CD4-positive, alpha-beta T cell treated with Interleukin-4 for 4 hours (primary cell): ENCODE results near the gene UBA5.

Experiments used
- DNase-seq: peaks from one replicate; pipeline ENCODE4 v3.0.0-alpha.2; 2020

The UBA5 gene

GRCh38 chr3:132655471-132655870, 4.7 kb upstream of the UBA5 start:
- no peak for DNase-seq

- DNase-seq: no peak
Measured at GRCh38 chr3:132657869-132658747, 2.0 kb upstream of the UBA5 start.

DNA sequence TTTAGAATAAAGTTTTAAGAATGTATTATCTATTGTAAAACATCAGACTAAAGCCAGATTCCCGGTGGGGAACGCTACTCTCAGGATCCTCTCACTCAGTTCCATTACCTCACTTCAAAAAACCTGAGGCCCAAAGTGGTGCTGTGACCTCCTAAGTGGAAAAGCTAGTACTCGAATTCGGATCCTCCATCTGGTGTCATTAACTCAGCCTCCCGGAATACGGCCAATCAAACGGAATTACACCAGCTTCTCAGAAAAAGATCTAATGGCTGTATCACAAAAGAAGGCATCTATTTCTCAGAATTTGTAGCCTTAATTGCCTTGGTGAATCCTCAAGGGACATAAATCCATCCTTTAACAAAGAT, 1.1 kb upstream of the UBA5 start:
- DNase-seq: no peak

GRCh38 chr3:132659365-132660051, 621 bp upstream of the UBA5 start, which contains the start of gene ACAD11:
ACAD11 (minus strand) TSS chr3:132659809; CDS start chr3:132659751, 58 bp downstream.
- peak; percentile 37 for DNase-seq

GRCh38 chr3:132660811-132661070, 612 bp downstream of the UBA5 start:
- no peak for DNase-seq

DNA sequence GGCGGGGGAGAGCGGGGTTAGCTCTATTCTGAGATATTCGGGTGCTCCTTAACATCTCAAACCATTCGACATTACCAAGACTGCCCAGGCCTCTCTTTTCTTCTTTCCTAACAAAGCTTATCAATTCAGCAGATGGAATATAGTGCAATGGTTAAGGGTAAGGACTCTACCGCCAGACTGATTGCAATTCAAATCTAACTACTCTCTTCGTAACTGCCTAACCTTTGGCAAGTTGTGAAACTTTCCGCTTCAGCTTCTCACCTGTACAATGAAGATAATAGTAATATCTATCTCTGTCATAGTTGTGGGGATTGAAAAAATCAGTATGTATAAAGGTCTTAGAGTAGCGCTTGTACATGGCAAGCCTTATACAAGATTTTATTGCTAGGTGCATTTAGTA, 972 bp downstream of the UBA5 start:
- no peak for DNase-seq

- no peak for DNase-seq
Measured at GRCh38 chr3:132662212-132662611, 2.1 kb downstream of the UBA5 start.

GRCh38 chr3:132665230-132665745, 5.2 kb downstream of the UBA5 start:
- DNase-seq: no peak

- no peak for DNase-seq
Measured at GRCh38 chr3:132669256-132669777, 9.2 kb downstream of the UBA5 start.

GRCh38 chr3:132675408-132675807, 15.3 kb downstream of the UBA5 start:
- no peak for DNase-seq

GRCh38 chr3:132679911-132680310, 19.8 kb downstream of the UBA5 start:
- DNase-seq: no peak

DNA sequence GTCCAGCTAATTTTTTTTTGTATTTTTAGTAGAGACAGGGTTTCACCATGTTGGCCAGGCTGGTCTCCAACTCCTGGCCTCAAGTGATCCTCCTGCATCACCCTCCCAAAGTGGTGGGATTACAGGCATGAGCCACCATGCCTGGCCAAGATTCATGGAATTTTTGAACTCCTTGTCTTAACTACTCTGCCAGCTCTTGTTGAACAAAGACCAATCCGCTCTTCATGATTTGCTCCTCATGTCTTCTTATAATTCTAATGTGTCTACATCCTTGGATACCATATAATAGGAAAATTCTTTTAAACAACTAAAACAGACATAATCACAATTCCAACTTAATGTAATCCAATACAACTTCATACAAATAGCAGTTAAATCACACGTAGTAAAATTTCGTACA, 21.3 kb downstream of the UBA5 start:
- DNase-seq: no peak

DNA sequence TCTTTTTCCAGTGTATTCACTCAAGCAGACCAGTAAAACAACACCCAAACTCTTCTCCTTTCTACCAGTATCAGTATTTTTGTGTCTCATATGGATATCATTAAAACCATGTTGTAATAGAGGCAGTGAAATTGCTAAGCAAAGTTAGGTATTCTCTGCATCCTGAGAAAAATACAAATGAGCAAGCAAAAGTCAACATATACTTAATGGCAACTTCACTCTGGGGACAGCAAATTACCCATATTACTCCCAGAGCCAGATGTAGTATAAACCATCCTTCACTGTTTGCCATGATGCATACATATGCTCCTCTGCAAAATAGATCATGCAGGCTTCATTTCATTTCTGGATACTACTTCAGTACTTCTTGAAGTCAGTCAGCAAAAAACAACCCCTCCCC, 22.1 kb downstream of the UBA5 start:
- no peak for DNase-seq

GRCh38 chr3:132690040-132690439, 29.9 kb downstream of the UBA5 start:
- DNase-seq: no peak

DNA sequence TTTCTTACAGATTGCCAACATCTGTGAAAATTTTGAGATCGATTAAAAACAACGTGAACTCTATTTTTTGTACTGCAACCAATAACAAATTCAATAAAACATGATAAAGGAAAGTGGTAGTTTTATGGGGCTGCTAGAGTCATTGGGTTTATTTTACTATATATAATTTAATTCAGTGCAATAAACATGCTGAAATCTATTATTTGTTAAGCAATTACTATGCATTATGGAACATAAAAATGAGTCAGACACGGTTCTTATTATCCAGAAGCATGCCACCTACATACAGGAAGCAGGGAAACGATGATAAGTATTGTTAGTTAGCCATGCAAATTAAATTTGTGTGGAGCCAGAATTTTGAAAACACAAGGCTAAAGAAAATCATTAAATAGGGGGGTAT, 34.9 kb downstream of the UBA5 start:
- DNase-seq: no peak

DNA sequence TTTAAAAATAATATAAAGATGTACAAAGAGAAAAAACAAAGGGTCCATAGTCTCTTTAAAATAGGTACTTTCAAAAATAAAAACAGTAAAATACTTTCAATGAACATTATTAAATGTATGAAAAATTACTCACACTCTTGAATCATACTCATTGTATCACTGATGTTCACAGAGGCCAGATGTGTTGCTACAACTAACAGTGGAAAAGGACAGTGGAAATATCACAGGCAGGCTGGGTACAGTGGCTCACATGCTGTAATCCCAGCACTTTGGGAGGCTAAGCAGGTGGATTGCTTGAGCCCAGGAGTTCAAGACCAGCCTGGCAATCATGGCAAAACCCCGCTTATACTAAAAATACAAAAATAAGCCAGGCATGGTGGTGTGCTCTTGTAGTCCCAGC, 35.3 kb downstream of the UBA5 start:
- no peak for DNase-seq

- no peak for DNase-seq
Measured at GRCh38 chr3:132703733-132704132, 43.6 kb downstream of the UBA5 start.

- DNase-seq: no peak
Measured at GRCh38 chr3:132709761-132710160, 49.6 kb downstream of the UBA5 start.

DNA sequence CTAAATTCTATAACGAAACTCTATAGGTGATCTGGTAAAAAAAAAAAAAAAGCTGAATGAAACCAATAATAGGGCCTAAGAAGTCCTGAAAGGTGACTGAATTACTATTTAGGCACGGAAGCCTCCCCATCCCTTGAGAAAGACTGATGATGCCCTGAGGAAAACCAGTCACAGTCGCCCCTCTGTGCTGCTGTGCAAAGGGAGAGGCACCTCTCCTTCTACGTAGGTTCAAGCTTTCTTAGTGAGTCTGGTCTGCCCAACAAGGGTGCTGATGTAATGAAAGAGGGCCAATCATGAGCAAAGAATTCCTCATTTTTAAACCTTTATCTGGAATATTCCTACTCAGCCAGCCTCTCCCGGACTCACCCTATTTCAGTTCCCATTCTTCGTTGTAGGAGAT, 50.2 kb downstream of the UBA5 start:
- DNase-seq: no peak

DNA sequence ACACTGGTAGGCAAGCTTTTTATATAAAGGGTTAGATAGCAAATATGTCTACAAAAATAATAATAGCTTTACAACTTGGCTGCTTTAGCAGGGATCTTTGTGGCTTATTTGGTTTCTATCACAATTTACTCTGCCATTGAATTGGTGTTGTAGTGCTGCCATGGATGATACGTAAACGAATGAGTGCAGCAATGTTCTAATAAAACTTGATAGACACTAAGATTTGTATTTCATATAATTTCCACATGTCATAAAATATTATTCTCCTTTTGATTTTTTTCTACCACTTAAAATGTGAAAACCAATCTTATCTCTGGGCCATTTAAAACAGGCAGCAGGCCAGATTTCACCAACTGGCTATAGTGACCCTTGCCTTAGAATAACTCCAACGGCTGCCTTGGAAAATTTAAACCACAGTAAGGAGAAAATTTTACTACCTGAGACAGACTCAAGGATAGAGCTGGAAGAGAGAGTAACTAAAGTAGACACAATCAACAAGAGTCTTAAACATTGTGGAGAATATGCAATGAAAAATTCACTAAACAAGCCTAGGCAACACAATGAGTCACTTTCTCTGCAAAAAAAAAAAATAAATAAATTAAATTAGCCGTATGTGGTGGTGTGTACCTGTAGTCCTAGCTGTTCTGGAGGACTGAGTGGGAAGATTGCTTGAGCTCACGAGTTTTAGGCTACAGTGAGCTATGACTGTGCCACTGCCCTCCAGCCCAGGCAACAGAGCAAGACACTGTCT, 54.0 kb downstream of the UBA5 start:
- no peak for DNase-seq

- no peak for DNase-seq
Measured at GRCh38 chr3:132716372-132716771, 56.2 kb downstream of the UBA5 start.

GRCh38 chr3:132720228-132720627, 60.1 kb downstream of the UBA5 start:
- no peak for DNase-seq

GRCh38 chr3:132721479-132722164, 61.5 kb downstream of the UBA5 start:
- no peak for DNase-seq
